Mononuclear cell (primary cell): ENCODE data around the gene CAV3. TPM values are rescaled to one million over a fixed set of nuclear protein-coding genes. Genes with fewer than 3 reads are reported as not detected.

Source experiments
- H3K27me3 ChIP-seq: 2 replicates; pipeline ENCODE4 v1.6.0; 2011; ENCODE audit warnings: low read length, control low read depth; ENCODE audit not compliant: insufficient read depth
- H3K4me1 ChIP-seq: 2 replicates; pipeline ENCODE4 v1.5.1; 2011; ENCODE audit warnings: mild to moderate bottlenecking, low read length, control low read depth; ENCODE audit not compliant: insufficient read depth
- H3K4me3 ChIP-seq: 2 replicates; pipeline ENCODE4 v1.5.1; 2011; ENCODE audit warnings: mild to moderate bottlenecking, low read length, moderate library complexity
- H3K9me3 ChIP-seq: 2 replicates; pipeline ENCODE4 v1.5.1; 2011; ENCODE audit warnings: low read depth, mild to moderate bottlenecking, control low read depth, low read length
- total RNA-seq: library from RNA; depleted of rRNA; stranded (reverse); fragments of >200 nt; gene quantifications from one replicate; pipeline ENCODE4 v1.2.3, GENCODE V29; 2012

Gene CAV3
- total RNA-seq, 1 donor, result not detected

GRCh38 chr3:8784676-8785435, 51.3 kb downstream of the CAV3 start:
- no peaks in the 10 kb centered on the region for H3K4me1 ChIP-seq
- no peaks in the 10 kb centered on the region for H3K27me3 ChIP-seq
- peaks cover 8% of the 10 kb centered on the region for H3K9me3 ChIP-seq
- H3K4me3 ChIP-seq, result no peak overlapping the region

- H3K9me3 ChIP-seq, result peaks cover 8% of the 10 kb centered on the region
- no peak overlapping the region for H3K4me3 ChIP-seq
- no peaks in the 10 kb centered on the region for H3K27me3 ChIP-seq
- no peaks in the 10 kb centered on the region for H3K4me1 ChIP-seq
Measured at GRCh38 chr3:8790529-8790928, 56.9 kb downstream of the CAV3 start.

GRCh38 chr3:8793242-8793641, 59.6 kb downstream of the CAV3 start:
- Histone ChIP-seq H3K4me1 (no peaks in the 10 kb centered on the region), H3K27me3 (no peaks in the 10 kb centered on the region), H3K4me3 (no peak overlapping the region), H3K9me3 (peaks cover 8% of the 10 kb centered on the region)

- no peaks in the 10 kb centered on the region for H3K4me1 ChIP-seq
- H3K9me3 ChIP-seq, result no peaks in the 10 kb centered on the region
- H3K4me3 ChIP-seq, result no peak overlapping the region
- H3K27me3 ChIP-seq, result no peaks in the 10 kb centered on the region
Measured at GRCh38 chr3:8794247-8794646, 60.6 kb downstream of the CAV3 start.

Other genes starting within 250 kb of the CAV3 start
- gene LMCD1, start 232.0 kb upstream of the CAV3 start, total RNA-seq, result 0.21 TPM
- not detected for gene SSUH2, start 89.0 kb upstream of the CAV3 start, total RNA-seq
- gene OXTR, start 35.8 kb downstream of the CAV3 start, total RNA-seq, result 0.52 TPM
- gene RAD18, start 229.7 kb downstream of the CAV3 start, total RNA-seq, result 25.4 TPM